ENCODE data around the gene NFS1. TPM values are rescaled to one million over a fixed set of nuclear protein-coding genes. Genes with fewer than 3 reads are reported as not detected.

NFS1 gene
- total RNA-seq, 1 donor, result 40.6 TPM

GRCh38 chr20:35680452-35681183 is 18.5 kb downstream of the NFS1 start:
- no peak for TF ChIP-seq CTCF (IDR thresholded peaks at IDR 0.05; ENCODE audit: insufficient read depth, low read depth, low read length)
- H3K4me3 ChIP-seq (ENCODE audit: low read depth, low read length), result no peak overlapping the region
- no peak for DNase-seq (ENCODE audit: low read depth)

- H3K4me3 ChIP-seq (ENCODE audit: low read depth, low read length), result no peak overlapping the region
- DNase-seq (ENCODE audit: low read depth), result no peak
- no peak for TF ChIP-seq CTCF (IDR thresholded peaks at IDR 0.05; ENCODE audit: insufficient read depth, low read depth, low read length)
These were observed 24.2 kb downstream of the NFS1 start for GRCh38 chr20:35674921-35675320.

- no peak for DNase-seq (ENCODE audit: low read depth)
- no peak overlapping the region for H3K4me3 ChIP-seq (ENCODE audit: low read depth, low read length)
- TF ChIP-seq CTCF (IDR thresholded peaks at IDR 0.05; ENCODE audit: insufficient read depth, low read depth, low read length), result no peak
These were observed 25.3 kb downstream of the NFS1 start for GRCh38 chr20:35673884-35674283.

GRCh38 chr20:35669681-35670080 is 29.5 kb downstream of the NFS1 start:
- no peak for TF ChIP-seq CTCF (IDR thresholded peaks at IDR 0.05; ENCODE audit: insufficient read depth, low read depth, low read length)
- DNase-seq (ENCODE audit: low read depth), result no peak
- no peak overlapping the region for H3K4me3 ChIP-seq (ENCODE audit: low read depth, low read length)

GRCh38 chr20:35669221-35669620 is 29.9 kb downstream of the NFS1 start:
- no peak overlapping the region for H3K4me3 ChIP-seq (ENCODE audit: low read depth, low read length)
- no peak for TF ChIP-seq CTCF (IDR thresholded peaks at IDR 0.05; ENCODE audit: insufficient read depth, low read depth, low read length)
- no peak for DNase-seq (ENCODE audit: low read depth)

GRCh38 chr20:35665949-35666288 is 33.2 kb downstream of the NFS1 start:
- no peak overlapping the region for H3K4me3 ChIP-seq (ENCODE audit: low read depth, low read length)
- TF ChIP-seq CTCF (IDR thresholded peaks at IDR 0.05; ENCODE audit: insufficient read depth, low read depth, low read length), result no peak
- DNase-seq (ENCODE audit: low read depth), result no peak

All from fibroblast of villous mesenchyme (primary cell).